Measurements from ENCODE around the gene RASGRP4. TPM values are rescaled to one million over a fixed set of nuclear protein-coding genes. Genes with fewer than 3 reads are reported as not detected.
A peak's percentile ranks its signal among the peaks of the same experiment; 100 is the strongest.
"Not testable (repeated sequence)": the region's sequence is repeated elsewhere in the genome, so short reads cannot be mapped to it uniquely, and the experiment has no call there.

The RASGRP4 gene
- under 1 TPM in 3 of 6 donors, not detected in 3; 0.27 to 0.60 (median 0.30) TPM for polyA plus RNA-seq (ENCODE audit: low read depth in 6 of 6)

GRCh38 chr19:38425810-38426466 lies at the start of gene RASGRP4:
RASGRP4 (minus strand) TSS chr19:38426219; CDS start chr19:38426091, 128 bp downstream.
- peaks cover 0 to 8% (median 6%) of the 10 kb centered on the region in 3 donors for H3K27me3 Mint-ChIP-seq
- peak within 1 kb of the TSS; percentile 48 to 92 (median 76) for H3K4me3 Mint-ChIP-seq
- ATAC-seq (ENCODE audit: low read depth in 2 of 2) (peak; percentile 92 to 93), DNase-seq (peak; percentile 59)
- H3K27ac Mint-ChIP-seq: peak within 1 kb of the TSS in 5 of 6 donors; percentile 63 to 82 (median 81)
- H3K36me3 Mint-ChIP-seq: no peaks in the 10 kb centered on the region
- peaks cover 14 to 24% (median 16%) of the 10 kb centered on the region in 3 donors for H3K4me1 Mint-ChIP-seq
- no peaks in the 10 kb centered on the region for H3K9me3 Mint-ChIP-seq

DNA sequence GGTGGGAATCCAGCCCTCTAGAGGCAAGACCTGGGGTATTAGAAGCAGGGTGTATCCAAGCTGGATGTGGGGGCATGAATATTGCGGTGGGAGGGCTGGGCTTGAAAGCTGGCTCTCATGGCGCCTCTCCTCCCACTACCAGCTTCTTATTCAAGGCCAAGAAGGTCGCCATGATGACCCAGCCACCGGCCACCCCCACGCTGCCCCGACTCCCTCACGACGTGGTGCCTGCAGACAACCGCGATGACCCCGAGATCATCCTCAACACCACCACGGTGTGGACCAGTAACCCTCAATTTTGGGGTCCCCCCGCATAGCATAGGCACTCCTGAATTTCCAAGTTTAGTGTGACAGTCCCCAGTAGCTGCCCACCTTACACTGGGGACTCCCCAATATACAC lies 49.2 kb upstream of the RASGRP4 start:
- Mint-ChIP-seq H3K36me3 (no peaks in the 10 kb centered on the region), H3K9me3 (no peaks in the 10 kb centered on the region), H3K4me1 (peaks cover 0 to 4% (median 0%) of the 10 kb centered on the region in 3 donors), H3K4me3 (no peak overlapping the region), H3K27ac (no peak overlapping the region), H3K27me3 (peaks cover 0 to 11% (median 9%) of the 10 kb centered on the region in 3 donors)
- ATAC-seq (ENCODE audit: low read depth in 2 of 2) (no peak), DNase-seq (no peak)

GRCh38 chr19:38473201-38473600 lies 47.2 kb upstream of the RASGRP4 start:
- Mint-ChIP-seq H3K27me3 (peaks cover 0 to 11% (median 7%) of the 10 kb centered on the region in 3 donors), H3K36me3 (no peaks in the 10 kb centered on the region), H3K4me1 (peaks cover 0 to 4% (median 0%) of the 10 kb centered on the region in 3 donors), H3K9me3 (no peaks in the 10 kb centered on the region), H3K4me3 (no peak overlapping the region), H3K27ac (no peak overlapping the region)
- DNase-seq: no peak
- no peak for ATAC-seq (ENCODE audit: low read depth in 2 of 2)

GRCh38 chr19:38472725-38473124 lies 46.7 kb upstream of the RASGRP4 start:
- H3K27me3 Mint-ChIP-seq: peaks cover 0 to 11% (median 2%) of the 10 kb centered on the region in 3 donors
- H3K4me3 Mint-ChIP-seq; H3K36me3 Mint-ChIP-seq; DNase-seq; H3K27ac Mint-ChIP-seq; H3K4me1 Mint-ChIP-seq; ATAC-seq (ENCODE audit: low read depth in 2 of 2); H3K9me3 Mint-ChIP-seq: not testable (repeated sequence)

- no peak overlapping the region for H3K27ac Mint-ChIP-seq
- ATAC-seq (ENCODE audit: low read depth in 2 of 2) (no peak), DNase-seq (no peak)
- peaks cover 0 to 15% (median 0%) of the 10 kb centered on the region in 3 donors for H3K27me3 Mint-ChIP-seq
- no peaks in the 10 kb centered on the region for H3K36me3 Mint-ChIP-seq
- no peaks in the 10 kb centered on the region for H3K4me1 Mint-ChIP-seq
- peaks cover 0 to 1% (median 0%) of the 10 kb centered on the region in 7 donors for H3K9me3 Mint-ChIP-seq
- H3K4me3 Mint-ChIP-seq: no peak overlapping the region
These were observed 44.9 kb upstream of the RASGRP4 start for GRCh38 chr19:38470788-38471480.

DNA sequence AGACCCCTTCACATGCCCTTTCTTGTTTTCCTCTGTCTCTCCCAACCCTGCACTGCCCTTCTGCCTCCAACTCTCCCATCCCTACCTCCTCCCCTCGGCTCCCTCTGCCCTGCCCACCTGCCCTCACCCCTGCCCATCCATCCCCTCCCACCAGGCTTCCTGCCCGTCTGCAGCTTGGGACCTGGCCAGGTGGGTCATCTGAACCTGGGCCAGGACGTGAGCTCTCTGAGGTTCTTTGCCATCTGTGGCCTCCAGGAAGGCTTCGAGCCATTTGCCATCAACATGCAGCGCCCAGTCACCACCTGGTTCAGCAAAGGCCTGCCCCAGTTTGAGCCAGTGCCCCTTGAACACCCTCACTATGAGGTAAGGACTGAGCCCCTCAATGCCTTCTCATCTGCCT lies 43.1 kb upstream of the RASGRP4 start:
- ATAC-seq (ENCODE audit: low read depth in 2 of 2) (no peak), DNase-seq (no peak)
- H3K27me3 Mint-ChIP-seq: peaks cover 0 to 13% (median 7%) of the 10 kb centered on the region in 3 donors
- no peak overlapping the region for H3K4me3 Mint-ChIP-seq
- no peaks in the 10 kb centered on the region for H3K4me1 Mint-ChIP-seq
- no peaks in the 10 kb centered on the region for H3K36me3 Mint-ChIP-seq
- no peak overlapping the region for H3K27ac Mint-ChIP-seq
- H3K9me3 Mint-ChIP-seq: peaks cover 0 to 3% (median 0%) of the 10 kb centered on the region in 7 donors

DNA sequence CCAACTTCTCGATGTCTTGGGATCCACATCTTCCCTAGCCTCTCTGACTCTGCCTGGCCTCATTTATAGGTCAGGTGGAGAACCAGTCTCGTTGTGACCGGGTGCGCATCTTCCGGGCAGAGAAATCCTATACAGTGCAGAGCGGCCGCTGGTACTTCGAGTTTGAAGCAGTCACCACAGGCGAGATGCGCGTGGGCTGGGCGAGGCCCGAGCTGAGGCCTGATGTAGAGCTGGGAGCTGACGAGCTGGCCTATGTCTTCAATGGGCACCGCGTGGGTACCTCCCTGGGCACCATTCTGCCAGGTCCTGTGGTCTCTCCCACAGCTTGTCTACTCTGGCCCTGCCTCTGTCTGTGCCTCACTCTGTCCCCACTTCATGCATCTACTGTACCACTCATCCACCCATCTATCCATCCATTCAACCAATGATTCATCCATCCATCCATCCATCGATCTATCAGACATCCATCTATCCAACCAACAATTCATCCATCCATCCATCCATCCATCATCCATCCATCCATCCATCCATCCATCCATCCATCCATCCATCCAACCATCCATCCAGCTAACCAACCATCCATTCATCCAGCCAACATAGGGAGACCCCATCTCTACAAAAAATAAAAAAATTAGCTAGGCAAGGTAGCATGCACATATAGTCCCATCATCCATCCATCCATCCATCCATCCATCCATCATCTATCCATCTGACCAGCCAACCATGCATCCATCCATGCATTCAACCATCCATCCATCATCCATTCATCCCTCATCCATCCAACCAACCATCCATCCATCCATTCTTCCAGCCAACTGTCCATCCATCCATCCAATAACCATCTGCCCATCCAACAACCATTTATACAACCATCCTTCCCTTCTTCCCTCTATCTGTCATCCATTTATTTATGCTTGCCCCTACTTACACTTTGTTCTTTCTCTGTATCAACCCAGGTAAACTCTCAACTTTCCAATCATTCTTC lies 41.8 kb upstream of the RASGRP4 start:
- Mint-ChIP-seq H3K27ac (no peak overlapping the region), H3K9me3 (peaks cover 0 to 4% (median 0%) of the 10 kb centered on the region in 7 donors), H3K4me1 (no peaks in the 10 kb centered on the region), H3K4me3 (no peak overlapping the region), H3K36me3 (no peaks in the 10 kb centered on the region), H3K27me3 (peaks cover 0 to 15% (median 10%) of the 10 kb centered on the region in 3 donors)
- DNase-seq (no peak), ATAC-seq (ENCODE audit: low read depth in 2 of 2) (no peak)

DNA sequence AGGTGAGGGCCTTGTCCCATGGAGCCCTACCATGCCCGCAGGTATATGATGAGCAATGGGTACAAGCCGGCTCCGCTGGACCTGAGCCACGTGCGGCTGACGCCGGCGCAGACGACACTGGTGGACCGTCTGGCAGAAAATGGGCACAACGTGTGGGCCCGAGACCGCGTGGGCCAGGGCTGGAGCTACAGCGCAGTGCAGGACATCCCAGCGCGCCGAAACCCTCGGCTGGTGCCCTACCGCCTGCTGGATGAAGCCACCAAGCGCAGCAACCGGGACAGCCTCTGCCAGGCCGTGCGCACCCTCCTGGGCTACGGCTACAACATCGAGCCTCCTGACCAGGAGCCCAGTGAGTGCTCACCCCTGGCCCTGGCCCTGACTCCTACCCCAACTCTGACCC lies 40.0 kb upstream of the RASGRP4 start:
- ATAC-seq (ENCODE audit: low read depth in 2 of 2) (no peak), DNase-seq (no peak)
- Mint-ChIP-seq H3K4me3 (no peak overlapping the region), H3K27ac (no peak overlapping the region), H3K36me3 (no peaks in the 10 kb centered on the region), H3K9me3 (peaks cover 0 to 4% (median 0%) of the 10 kb centered on the region in 7 donors), H3K27me3 (peaks cover 6 to 21% (median 18%) of the 10 kb centered on the region in 3 donors), H3K4me1 (no peaks in the 10 kb centered on the region)

DNA sequence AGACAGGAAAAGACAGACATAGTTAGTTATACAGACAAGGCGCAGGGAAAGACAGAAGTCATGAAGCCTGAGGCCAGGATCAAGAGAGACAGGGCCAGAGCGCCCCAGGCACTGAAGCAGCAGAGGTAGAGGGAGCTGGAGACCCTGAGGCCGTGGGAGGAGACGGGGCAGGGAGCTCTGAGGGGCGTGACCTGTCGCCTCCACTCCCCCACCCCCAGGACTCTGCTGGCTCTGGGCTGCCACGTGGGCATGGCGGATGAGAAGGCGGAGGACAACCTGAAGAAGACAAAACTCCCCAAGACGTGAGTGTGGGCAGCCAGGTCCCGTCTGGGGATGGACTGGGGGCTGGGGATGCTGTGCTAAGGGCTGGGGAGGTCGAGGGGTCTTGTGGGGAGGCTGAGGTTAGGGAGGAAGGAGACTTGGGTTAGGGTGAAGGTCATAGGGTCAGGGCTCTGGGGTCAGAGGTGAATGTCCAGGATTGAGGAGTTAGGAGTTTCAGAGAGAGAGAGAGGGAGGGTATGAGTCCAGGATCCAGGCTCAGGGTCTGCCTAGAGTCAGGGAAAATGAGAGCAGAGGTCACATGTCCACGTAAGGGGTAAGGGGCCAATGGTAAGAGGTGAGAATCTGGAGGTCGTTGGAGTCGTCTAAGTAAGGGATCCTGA lies 38.5 kb upstream of the RASGRP4 start:
- Mint-ChIP-seq H3K27ac (no peak overlapping the region), H3K4me3 (no peak overlapping the region), H3K4me1 (no peaks in the 10 kb centered on the region), H3K27me3 (peaks cover 11 to 30% (median 26%) of the 10 kb centered on the region in 3 donors), H3K9me3 (peaks cover 0 to 5% (median 0%) of the 10 kb centered on the region in 7 donors), H3K36me3 (no peaks in the 10 kb centered on the region)
- no peak for ATAC-seq (ENCODE audit: low read depth in 2 of 2)
- no peak for DNase-seq

GRCh38 chr19:38463365-38463764 lies 37.3 kb upstream of the RASGRP4 start:
- H3K36me3 Mint-ChIP-seq: no peaks in the 10 kb centered on the region
- H3K4me3 Mint-ChIP-seq: no peak overlapping the region
- H3K27me3 Mint-ChIP-seq: peaks cover 13 to 40% (median 34%) of the 10 kb centered on the region in 3 donors
- H3K4me1 Mint-ChIP-seq: no peaks in the 10 kb centered on the region
- H3K27ac Mint-ChIP-seq: no peak overlapping the region
- ATAC-seq (ENCODE audit: low read depth in 2 of 2): no peak
- DNase-seq: no peak
- H3K9me3 Mint-ChIP-seq: peaks cover 0 to 7% (median 0%) of the 10 kb centered on the region in 7 donors

DNA sequence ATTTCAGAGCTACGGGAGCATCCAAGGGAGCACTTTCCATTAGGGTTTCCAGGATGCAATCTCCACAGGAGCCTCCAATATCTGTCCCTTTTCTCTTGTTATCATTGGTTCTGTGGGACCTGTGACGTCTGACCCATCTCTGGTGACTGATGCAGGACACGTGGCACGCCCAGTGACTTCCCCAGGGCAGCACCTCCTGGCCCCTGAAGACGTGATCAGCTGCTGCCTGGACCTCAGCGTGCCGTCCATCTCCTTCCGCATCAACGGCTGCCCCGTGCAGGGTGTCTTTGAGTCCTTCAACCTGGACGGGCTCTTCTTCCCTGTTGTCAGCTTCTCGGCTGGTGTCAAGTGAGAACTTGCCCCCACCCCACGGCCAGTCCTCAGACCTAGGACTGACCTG lies 33.0 kb upstream of the RASGRP4 start:
- no peak overlapping the region for H3K27ac Mint-ChIP-seq
- H3K36me3 Mint-ChIP-seq: no peaks in the 10 kb centered on the region
- H3K4me3 Mint-ChIP-seq: no peak overlapping the region
- H3K4me1 Mint-ChIP-seq: peaks cover 0 to 2% (median 0%) of the 10 kb centered on the region in 3 donors
- peaks cover 13 to 37% (median 26%) of the 10 kb centered on the region in 3 donors for H3K27me3 Mint-ChIP-seq
- ATAC-seq (ENCODE audit: low read depth in 2 of 2): no peak
- H3K9me3 Mint-ChIP-seq: peaks cover 0 to 7% (median 0%) of the 10 kb centered on the region in 7 donors
- no peak for DNase-seq

- Mint-ChIP-seq H3K4me3 (no peak overlapping the region), H3K36me3 (no peaks in the 10 kb centered on the region)
- ATAC-seq (ENCODE audit: low read depth in 2 of 2): no peak
These were observed 31.8 kb upstream of the RASGRP4 start for GRCh38 chr19:38457690-38458405.

More at GRCh38 chr19:38457690-38458405, 31.8 kb upstream of the RASGRP4 start:
- no peak for DNase-seq
- peaks cover 0 to 2% (median 0%) of the 10 kb centered on the region in 3 donors for H3K4me1 Mint-ChIP-seq
- no peak overlapping the region for H3K27ac Mint-ChIP-seq
- peaks cover 0 to 7% (median 0%) of the 10 kb centered on the region in 7 donors for H3K9me3 Mint-ChIP-seq
- peaks cover 13 to 36% (median 24%) of the 10 kb centered on the region in 3 donors for H3K27me3 Mint-ChIP-seq

All from naive B cell (primary cell).